Left colon (tissue), 2 donors: ENCODE data around the gene AP1AR. TPM values are rescaled to one million over a fixed set of nuclear protein-coding genes. Genes with fewer than 3 reads are reported as not detected.
A peak's percentile ranks its signal among the peaks of the same experiment; 100 is the strongest.

Experiments used
- ATAC-seq: fragments of 200-7000 bp; cut with Tn5 transposase; one replicate; pipeline ENCODE4 v1.9.1; 2020; ENCODE audit warnings: mild to moderate bottlenecking, moderate library complexity
- DNase-seq, 2 donors: peaks; one replicate each; pipeline ENCODE4 v3.0.0-alpha.2; 2020
- intact Hi-C, 2 donors: fragments of 100-400 bp; cut with DNase I in 1 of 2; cut with micrococcal nuclease in 1 of 2; formaldehyde crosslinking; loops; one replicate each; pipeline versions ENCODE4 v1.11.2 to v1.14.0; 2022; cut with DNase I, micrococcal nuclease
- total RNA-seq, 2 donors: library from RNA; stranded (reverse); fragmentation: NEBNext Ultra II Directional; extraction: Animal tissue kit (Norgen Biotek cat#: 25700); gene quantifications; one replicate each; pipeline ENCODE4 v1.2.1, GENCODE V29; 2021
- donor health status: DM: no; HTN: no; CAD: no.
- donor health status: DM: yes; HTN: yes; CAD: no.

Gene AP1AR
- total RNA-seq, 2 donors from 2014 or later: 35.2 to 43.8 TPM

DNA sequence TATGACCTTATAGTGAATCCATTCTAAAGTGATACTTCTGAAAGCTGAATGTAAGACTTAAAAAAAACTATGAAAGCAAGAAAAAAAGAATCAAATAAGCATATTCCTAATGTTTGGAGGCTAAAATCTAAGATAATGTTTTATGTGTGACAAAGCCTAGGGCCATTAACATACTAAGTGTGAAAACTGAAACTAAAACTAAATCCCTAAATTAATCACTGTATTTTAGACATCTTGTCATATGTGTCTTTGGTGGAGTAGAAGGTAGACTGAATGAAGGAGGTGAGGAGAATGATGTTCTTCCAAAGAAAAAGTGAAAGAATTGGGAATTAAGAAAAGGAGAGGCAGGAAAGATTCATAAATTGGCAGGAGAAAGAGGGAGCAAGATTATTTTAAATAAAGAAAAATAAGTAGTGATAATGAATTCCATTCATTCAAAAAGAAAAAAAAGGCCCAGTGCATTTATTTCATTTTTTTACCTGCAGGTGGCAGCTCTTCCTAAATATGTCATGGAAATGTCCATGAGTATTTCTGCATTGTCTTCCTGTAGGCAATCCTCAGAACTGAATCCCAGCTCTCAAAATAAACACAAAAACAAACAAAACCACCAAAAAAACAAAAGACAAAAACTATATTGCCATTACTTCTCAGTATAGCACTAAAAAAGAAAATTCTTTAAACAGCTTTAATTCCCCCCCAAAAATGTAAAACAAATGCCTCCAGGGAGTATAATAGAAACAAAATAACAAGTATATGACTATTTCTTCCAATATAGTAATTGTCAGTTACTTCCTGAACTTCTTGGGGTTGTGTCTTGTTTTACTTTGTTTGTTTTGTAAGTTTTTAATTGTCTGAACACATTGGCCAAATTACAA, 17.0 kb upstream of the AP1AR start:
- DNase-seq (no peak), ATAC-seq (peak; percentile 62)
- intact Hi-C loops: no loop called here

DNA sequence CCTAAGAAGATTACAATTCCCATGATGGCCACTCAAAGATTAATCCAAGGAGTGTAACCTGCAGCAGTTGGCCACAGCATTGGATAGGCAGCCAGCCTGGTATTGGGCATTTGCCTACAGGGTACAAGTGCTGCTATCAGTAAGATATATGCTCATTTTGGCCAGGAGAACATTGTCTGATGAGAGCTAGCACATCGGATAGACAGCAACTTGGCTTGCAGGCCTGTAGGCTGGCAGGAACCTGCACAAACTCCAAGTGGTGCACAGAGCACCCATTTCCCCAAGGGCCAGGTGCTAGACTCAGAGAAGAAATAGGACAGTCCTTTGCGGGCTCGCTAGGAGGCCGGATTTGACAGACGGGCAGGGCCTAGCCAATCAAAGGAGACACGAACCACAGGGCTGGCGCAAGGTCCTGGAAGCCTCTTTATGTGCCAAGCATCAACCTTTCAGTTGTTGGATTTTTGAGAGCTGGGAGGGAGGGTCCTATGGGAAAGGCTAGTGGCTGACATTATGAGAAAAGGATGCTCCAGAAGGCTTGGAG, 11.7 kb upstream of the AP1AR start:
- intact Hi-C loops: no loop called here
- ATAC-seq (no peak), DNase-seq (no peak)

DNA sequence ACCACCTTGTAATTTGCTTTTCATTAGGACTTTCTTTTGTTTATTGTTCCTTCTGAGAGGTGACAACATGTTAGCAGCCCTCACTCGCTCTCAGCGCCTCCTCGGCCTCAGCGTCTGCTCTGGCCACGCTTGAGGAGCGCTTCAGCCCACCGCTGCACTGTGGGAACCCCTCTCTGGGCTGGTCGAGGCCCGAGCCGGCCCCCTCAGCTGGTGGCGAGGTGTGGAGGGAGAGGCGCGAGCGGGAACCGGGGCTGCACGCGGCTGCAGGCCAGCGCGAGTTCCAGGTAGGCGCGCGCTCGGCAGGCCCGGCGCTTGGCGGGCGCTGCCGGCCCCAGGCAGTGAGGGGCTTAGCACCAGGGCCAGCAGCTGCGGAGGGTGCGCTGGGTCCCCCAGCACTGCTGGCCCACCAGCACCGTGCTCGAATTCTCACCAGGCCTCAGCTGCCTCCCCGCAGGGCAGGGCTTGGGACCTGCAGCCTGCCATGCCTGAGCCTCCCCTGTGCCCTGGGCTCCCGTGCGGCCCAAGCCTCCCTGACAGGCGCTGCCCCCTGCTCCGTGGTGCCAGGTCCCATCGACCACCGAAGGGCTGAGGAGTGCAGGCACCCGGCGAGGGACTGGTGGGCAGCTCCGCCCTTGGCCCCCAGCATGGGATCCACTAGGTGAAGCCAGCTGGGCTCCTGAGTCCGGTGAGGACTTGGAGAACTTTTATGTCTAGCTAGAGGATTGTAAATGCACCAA, 9.2 kb upstream of the AP1AR start:
- intact Hi-C loops: no loop called here
- DNase-seq (no peak), ATAC-seq (no peak)

DNA sequence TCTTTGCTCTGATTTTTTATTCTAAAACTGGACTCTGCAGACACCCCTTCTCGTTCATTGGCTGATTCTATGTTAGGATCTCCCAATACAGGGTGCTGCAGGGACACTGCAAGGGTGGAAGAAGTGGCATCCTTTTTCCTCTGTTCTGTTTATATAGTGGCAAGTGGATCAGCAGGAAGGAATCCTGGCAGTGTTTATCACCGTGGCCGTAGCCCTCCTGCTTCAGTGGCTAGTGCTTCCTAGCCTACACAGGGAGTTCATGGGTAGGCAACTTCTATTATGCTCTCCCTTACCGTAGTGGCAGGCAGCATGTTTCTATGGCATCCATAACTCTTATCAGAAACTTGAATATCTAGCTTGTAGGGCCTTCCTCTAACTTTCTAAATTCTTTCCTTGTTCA, 6.4 kb upstream of the AP1AR start:
- no peak for DNase-seq
- intact Hi-C loops: no loop called here
- no peak for ATAC-seq

DNA sequence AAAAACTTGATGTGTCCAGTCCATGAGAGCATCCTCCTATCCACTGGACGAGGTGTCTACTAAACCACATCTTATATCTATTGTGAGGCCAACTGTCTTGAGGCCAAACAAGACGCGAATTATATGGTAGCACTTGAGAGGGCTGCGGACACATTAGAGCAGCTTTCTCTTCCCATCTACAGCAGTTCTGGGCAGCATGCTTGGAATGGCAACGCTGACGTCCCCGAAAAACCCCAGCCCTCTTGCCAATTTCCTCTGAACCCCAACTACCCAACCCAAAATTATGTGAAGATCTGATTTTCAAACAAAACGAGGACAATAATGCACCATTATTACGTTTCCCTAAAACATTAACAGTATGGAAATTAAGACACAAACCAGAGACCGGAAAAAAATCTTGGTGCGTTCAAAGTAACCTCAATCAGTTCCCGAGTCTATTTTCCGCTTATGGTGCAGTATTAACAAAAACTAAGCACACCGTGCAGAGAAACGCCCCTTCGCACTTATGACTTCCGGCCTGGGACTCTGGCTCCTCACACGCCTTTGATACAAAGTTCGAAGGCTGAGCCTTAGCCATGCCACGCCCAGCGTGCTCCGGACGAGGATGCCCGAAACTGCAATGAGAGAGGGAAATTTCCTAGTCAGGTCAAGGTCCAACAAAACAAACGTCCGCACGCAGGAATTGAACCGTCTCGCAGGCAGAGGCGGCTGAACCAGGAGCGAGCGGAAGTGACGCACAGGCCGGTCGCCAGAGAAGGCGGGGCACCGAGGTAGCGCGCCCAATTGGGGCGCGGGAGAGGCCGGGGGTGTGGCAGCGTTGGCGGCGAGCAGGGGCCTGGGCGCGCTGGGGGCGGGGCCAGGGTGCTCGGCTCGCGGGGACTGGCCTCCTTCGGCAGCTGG, 458 bp upstream of the AP1AR start:
- ATAC-seq (peak; percentile 89), DNase-seq (peak; percentile 98 to 99)
- intact Hi-C loops: loop anchor here in 1 of 2 donors (10.0 kb wide), 1 partner anchor 86 kb away; the partner anchor contains the start of gene FAM241A

DNA sequence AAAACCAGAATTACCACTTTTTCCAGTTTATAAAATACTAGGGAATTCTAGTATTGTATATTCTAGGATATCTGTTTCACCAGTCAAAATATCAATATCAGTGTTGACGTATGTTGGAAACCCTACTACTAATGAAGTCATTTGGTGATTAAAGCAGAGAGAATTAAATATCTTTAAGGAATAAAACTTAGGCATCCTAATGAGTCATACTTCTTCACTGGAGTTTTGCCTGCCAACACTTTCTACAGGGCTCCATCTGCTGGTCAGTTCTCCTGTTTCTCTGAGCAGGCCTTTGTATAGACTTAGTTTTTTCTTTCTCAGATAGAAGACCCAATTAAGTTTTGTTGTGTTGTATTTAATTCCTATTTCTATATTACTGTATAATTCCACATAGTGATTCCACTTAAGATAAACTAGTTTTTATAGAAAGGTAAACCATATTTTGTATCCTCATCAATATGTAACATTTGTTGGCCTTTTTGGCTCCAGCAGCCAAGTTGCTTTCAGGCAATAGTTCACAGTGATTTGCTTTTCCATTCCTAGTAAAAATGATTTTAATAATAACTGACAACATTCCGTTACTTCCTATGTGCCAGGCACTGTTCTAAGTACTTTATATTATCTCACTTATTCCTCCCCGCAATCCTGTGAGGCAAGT, 3.5 kb downstream of the AP1AR start:
- ATAC-seq (no peak), DNase-seq (peak; percentile 56 to 74)
- intact Hi-C loops: loop anchor here in 1 of 2 donors (10.0 kb wide), 1 partner anchor 90 kb away; the partner anchor contains the start of gene FAM241A

DNA sequence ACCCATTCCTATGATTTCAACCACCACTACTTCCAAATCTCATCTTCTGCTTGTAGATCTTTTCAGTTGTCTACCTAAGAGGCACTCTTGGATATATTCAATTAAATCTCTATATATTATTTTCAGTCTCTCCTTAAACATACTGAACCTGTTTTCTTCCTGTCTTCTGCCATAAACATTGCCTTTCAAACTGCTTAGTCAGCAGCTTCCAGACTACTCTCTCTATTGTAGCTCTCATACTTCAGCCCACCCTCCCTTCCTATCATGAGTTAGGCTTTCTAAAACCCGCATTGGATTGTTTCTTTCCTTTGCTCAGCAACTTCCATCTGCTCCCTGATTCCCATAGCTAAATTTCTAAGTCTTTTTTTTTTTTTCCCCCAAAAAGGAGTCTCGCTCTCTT, 4.5 kb downstream of the AP1AR start:
- DNase-seq (no peak), ATAC-seq (no peak)
- intact Hi-C loops: loop anchor here in 1 of 2 donors (10.0 kb wide), 1 partner anchor 91 kb away; the partner anchor contains the start of gene FAM241A

DNA sequence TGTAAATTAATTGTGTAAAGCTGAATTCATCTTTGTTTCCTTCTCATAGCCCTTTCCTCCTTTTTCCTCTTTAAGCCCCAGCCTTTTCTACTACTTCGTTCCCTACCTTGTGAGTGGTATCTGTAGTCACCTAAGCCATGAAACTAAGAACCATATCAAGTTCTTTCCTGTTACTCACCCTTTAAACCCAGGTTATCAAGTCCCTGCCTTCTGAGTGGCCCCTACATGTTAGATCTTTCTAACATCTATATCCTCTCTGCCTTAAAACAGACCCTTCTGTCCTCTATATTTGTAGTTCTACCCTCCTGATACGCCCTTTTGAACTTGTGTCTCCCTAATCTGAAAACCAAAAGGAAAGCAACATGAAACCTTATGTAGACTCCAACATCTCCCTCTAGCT, 7.2 kb downstream of the AP1AR start:
- intact Hi-C loops: loop anchor here in 1 of 2 donors (10.0 kb wide), 1 partner anchor 94 kb away; the partner anchor contains the start of gene FAM241A
- ATAC-seq: no peak
- DNase-seq: no peak

DNA sequence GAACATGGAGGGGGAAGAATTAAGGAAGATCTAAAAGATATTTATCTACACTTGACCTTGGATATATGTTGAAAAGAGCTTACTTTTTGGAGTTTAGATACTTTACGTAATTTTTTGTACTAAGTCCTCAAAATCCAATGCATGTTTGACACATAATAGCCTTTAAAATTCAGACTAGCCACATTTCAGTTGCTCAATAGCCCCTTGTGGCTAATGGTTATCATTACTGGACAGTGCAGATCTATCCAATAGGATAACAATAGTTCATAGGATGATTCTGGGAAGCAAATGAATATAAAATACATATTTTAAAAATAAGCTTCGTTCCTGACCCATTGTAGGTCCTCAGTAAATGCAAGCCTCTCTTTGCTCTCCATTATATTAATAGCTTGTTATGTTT, 13.8 kb downstream of the AP1AR start:
- no peak for ATAC-seq
- DNase-seq: no peak
- intact Hi-C loops: no loop called here

DNA sequence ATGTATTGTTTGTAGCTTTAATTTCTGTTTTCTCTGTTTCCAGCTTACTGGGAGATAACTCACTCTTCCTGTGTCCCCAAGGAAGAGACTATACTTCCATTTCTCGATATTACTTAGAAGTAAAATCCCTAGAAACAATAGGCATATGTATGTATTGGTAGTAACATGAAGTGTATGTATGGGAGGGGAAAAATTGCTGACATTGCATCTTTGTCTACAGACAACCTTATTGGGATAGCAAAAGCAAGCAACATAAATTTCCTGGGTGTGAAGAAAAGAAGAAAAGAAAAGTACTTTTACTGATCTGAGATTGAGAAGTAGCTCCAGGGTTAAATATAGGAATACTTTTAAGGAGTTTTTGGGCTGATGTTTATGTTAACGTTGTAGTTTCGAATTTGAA, 15.4 kb downstream of the AP1AR start:
- intact Hi-C loops: no loop called here
- DNase-seq (no peak), ATAC-seq (no peak)

DNA sequence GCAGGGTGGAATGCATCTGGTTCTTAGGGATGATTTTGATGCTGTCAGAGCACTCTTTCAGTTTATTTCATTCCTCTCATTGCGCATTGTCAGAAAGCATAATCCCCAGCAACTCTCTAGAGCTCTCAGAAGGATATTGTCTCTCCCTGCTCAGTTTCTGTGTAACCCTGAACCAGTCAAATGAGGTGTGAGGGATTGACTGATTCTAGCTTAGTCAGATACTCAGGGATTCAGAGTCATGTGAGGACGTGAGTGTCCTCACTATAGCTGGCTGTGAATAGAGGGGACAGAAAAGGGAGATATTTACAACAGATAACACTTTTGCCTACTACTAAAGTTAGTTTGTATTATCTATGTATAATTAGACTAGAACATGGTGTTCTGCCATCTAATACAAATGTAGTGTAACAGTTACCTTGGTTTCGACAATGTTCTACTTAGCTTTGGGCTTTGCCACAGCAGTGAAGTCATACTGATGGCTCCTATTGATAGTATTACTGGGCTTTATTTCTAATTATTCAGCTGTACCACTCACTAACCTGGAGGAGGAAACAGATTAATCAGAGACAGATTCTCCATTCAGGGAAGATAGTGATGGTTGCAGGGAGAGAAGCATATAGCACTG, 19.5 kb downstream of the AP1AR start:
- ATAC-seq: no peak
- intact Hi-C loops: no loop called here

DNA sequence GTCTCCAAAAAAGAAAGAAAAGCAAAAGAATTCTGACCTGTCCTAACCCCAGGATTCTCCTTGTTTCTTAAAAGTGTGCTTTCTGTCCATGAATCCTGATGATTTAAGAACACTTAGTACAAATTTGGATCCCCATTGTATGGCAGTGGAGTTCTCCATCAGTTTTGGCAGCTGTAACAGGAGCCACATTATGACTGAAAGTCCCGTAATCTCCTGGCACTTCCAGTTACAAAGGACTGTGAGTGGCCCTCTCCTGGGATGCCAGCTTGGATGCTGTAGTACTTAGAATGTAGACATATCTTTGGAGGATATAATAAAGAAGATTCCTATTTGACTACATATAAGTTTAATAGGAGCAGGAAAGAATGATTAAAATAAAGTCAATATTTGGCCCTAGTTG, 20.6 kb downstream of the AP1AR start:
- ATAC-seq (no peak), DNase-seq (no peak)
- intact Hi-C loops: no loop called here

More for the DNA sequence above, 19.5 kb downstream of the AP1AR start:
- DNase-seq: no peak

DNA sequence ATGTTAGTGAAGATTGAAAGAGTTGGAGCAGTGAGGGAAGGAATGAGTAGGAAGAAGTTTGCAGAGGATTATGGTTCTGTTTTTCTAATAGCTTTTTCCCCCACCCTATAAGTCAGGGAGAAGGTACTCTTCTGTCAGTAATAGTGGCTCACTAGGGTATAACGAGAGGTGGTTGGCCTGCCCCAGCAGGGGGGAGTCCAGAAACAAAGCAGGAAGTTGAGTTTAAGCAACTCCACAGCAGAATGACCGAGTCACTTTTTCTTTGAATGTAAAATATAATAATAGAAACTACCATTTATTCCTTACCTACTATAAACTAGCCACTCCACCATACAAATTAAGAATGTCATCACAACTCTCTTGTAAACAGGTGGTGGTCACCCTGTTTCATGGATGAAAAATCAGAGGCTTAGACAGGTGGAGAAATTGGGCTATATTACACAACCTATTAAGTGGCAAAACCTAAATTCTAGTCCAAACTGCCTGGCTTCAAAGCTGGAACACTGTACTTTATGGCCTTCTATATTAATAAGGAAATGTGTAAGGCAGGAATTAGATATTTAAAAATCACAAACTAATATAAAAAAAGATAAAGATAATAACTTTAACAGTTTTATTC, 21.9 kb downstream of the AP1AR start:
- ATAC-seq (no peak), DNase-seq (no peak)
- intact Hi-C loops: no loop called here

DNA sequence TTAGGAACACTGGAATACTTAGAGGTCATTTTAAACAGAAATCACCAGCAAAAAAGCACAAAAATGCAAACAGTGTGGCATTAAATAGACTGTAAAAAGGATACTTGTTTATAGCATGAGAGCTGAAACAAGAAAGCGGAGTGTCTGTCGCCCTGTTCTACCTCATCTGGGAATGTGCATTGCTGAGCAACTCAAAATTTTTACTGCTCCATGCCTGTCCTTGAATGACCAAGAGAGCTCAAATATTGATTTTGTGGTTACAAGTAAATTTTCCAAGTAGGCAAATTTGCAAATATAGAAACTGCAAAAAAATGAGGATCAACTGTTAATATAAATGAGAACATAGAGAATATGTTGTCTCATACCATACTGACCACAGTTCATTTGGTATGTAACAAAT, 25.5 kb downstream of the AP1AR start:
- no peak for ATAC-seq
- intact Hi-C loops: no loop called here
- no peak for DNase-seq

DNA sequence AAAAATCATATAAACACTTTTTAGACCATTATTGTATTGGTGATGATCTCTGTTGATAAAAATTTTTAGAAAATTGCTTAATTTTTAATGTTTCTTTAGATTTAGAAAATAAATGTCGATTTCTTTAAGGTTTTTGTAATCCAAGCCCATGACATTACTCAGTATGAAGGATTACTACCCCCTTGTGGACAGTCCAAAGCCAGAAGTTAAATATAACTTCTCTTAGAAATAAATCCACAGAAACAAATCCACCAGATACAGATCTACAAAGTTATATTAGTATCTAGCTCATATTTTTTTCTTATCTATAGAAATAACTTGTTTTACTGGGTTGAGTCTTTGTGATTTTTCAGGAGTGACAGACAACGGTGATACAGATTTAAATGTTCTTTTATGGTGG, 35.2 kb downstream of the AP1AR start:
- intact Hi-C loops: no loop called here
- no peak for ATAC-seq
- DNase-seq: no peak

DNA sequence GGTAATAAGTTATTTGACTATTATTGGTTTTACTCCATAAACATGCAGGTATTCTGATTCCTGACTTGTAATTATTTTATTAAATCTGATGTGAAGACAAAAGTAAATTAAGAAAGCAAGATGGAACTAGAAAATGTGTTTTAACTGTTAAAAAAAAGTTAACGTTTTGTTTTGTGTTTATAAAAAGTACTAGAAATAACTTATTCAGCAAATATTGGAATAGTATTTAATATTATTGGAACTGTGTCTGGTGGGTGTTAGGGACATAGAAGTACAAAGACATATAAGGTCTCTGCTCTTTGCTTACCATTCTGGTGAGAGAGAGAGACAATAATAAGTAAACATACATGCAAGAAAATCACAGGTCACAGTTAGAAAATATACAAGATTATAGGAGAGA, 38.5 kb downstream of the AP1AR start:
- intact Hi-C loops: no loop called here

DNA sequence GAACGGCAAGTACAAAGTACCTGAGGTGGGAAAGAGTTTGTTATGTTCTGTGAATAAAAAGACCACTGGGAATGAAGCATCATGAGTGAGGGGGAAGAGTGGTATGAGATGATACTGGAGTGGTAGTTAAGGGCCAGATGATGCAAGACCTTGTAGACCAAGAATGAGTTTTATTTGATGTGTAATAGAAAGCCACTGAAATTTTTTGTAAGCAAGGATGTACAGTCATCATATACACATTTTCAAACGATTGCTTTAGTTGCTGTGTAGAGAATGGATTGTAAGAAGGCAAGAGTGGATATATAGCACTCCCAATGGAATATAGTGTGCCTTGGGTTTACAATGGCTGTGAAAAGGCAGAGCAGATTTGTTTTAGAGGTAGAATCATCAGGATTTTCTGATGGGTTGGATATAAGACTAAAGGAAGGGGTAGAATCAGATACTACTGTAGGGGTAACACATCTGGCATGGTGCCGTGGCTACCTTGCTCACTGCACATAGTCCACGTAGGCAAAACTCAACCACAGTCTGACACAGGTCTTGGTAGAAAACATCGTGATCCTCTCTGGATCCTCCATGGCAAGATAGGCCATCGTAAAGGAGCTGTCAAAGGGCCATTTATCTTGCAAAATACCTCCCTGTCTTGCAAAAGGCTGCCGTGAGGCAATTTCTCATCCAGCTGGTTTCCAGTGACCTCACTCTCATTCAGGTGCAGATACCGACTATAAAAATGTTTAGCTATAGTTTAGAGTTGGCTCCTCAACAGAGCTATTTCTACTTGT, 39.2 kb downstream of the AP1AR start:
- DNase-seq: no peak
- intact Hi-C loops: no loop called here
- ATAC-seq: no peak

More for the DNA sequence above, 38.5 kb downstream of the AP1AR start:
- no peak for DNase-seq
- no peak for ATAC-seq
